Fibroblast of the aortic adventitia (primary cell): ENCODE data around the gene TERB1. TPM values are rescaled to one million over a fixed set of nuclear protein-coding genes. Genes with fewer than 3 reads are reported as not detected.

ENCODE experiments used
- DNase-seq: peaks from one replicate; pipeline ENCODE4 v3.0.0-alpha.2; 2010; ENCODE audit warnings: low read depth
- H3K4me3 ChIP-seq: 2 replicates; pipeline ENCODE4 v1.5.1; 2011; ENCODE audit warnings: low read depth, mild to moderate bottlenecking, control low read depth, low read length, moderate library complexity
- total RNA-seq: library from RNA; depleted of rRNA; stranded (reverse); fragments of >200 nt; gene quantifications from 2 replicates; pipeline ENCODE4 v1.2.3, GENCODE V29; 2012; ENCODE audit warnings: low replicate concordance
- TF ChIP-seq, protein P1 (sequence below): IDR thresholded peaks from 2 replicates; pipeline ENCODE4 v1.5.1; 2011; ENCODE audit warnings: mild to moderate bottlenecking, low read length, control low read depth, inconsistent platforms; ENCODE audit not compliant: insufficient read depth

Gene TERB1
- total RNA-seq, 1 donor: 0.09 TPM

DNA sequence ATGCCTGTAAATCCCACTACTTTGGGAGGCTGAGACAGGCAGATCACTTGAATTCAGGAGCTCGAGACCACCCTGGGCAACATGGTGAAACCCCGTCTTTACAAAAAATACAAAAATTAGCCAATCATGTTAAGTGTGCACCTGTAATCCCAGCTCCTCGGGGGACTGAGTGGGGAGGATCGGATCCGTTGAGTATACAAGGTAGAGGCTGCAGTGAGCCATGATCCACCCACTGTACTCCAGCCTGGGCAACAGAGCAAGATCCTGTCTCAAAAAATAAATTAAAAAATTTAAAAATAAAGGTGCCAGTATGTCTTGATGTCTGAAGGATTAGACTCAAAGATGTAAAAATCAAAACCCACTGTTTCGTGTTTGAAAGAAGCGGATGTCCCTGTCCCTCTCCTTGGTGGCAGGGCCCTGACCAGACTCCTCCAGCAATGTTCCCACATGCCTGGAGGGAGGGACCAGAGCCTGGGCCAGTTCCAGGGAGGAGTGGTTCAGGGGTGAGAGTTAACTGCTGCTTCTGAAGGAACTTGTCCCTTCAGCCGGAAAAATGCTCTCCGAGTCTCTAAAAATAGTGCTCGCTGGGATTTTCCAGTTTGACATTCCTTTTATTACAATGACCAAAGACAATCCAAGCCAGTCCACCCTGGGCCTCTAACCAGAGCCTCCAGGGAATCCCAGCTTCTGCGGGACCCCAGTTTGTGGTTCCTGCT is 95.4 kb downstream of the TERB1 start:
- no peak overlapping the region for H3K4me3 ChIP-seq
- TF ChIP-seq, protein P1, sequence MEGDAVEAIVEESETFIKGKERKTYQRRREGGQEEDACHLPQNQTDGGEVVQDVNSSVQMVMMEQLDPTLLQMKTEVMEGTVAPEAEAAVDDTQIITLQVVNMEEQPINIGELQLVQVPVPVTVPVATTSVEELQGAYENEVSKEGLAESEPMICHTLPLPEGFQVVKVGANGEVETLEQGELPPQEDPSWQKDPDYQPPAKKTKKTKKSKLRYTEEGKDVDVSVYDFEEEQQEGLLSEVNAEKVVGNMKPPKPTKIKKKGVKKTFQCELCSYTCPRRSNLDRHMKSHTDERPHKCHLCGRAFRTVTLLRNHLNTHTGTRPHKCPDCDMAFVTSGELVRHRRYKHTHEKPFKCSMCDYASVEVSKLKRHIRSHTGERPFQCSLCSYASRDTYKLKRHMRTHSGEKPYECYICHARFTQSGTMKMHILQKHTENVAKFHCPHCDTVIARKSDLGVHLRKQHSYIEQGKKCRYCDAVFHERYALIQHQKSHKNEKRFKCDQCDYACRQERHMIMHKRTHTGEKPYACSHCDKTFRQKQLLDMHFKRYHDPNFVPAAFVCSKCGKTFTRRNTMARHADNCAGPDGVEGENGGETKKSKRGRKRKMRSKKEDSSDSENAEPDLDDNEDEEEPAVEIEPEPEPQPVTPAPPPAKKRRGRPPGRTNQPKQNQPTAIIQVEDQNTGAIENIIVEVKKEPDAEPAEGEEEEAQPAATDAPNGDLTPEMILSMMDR: no peak
- peak; percentile 61 for DNase-seq

Other genes with a start within 250 kb of the TERB1 start
- gene CKLF, start 249.0 kb downstream of the TERB1 start, total RNA-seq: 17.3 and 73.4 TPM in 2 replicates
- gene CMTM1, start 235.1 kb downstream of the TERB1 start, total RNA-seq: 3.2 TPM in 1 of 2 replicates, not detected in the other
- gene CMTM2, start 222.1 kb downstream of the TERB1 start, total RNA-seq: not detected in 2 replicates
- 7.4 and 17.8 TPM in 2 replicates for gene CMTM3, start 196.9 kb downstream of the TERB1 start, total RNA-seq
- gene CMTM4, start 104.8 kb downstream of the TERB1 start, total RNA-seq: 13.3 and 16.8 TPM in 2 replicates
- 148 and 256 TPM in 2 replicates for gene DYNC1LI2, start 50.0 kb downstream of the TERB1 start, total RNA-seq
- 48.2 and 71.3 TPM in 2 replicates for gene NAE1, start 29.4 kb upstream of the TERB1 start, total RNA-seq
- not detected in 2 replicates for gene CA7, start 42.8 kb upstream of the TERB1 start, total RNA-seq
- 6.2 and 6.5 TPM in 2 replicates for gene PDP2, start 78.9 kb upstream of the TERB1 start, total RNA-seq
- not detected in 2 replicates for gene CDH16, start 117.3 kb upstream of the TERB1 start, total RNA-seq
- gene RRAD, start 124.0 kb upstream of the TERB1 start, total RNA-seq: 0.72 and 3.8 TPM in 2 replicates
- 12.8 and 109 TPM in 2 replicates for gene CIAO2B, start 132.8 kb upstream of the TERB1 start, total RNA-seq
- gene CES2, start 133.9 kb upstream of the TERB1 start, total RNA-seq: 28.3 and 37.6 TPM in 2 replicates
- gene CES3, start 159.7 kb upstream of the TERB1 start, total RNA-seq: 0.54 TPM in 1 of 2 replicates, not detected in the other
- gene CES4A, start 187.0 kb upstream of the TERB1 start, total RNA-seq: 2.2 and 4.7 TPM in 2 replicates
- gene CBFB, start 227.6 kb upstream of the TERB1 start, total RNA-seq: 74.3 and 125 TPM in 2 replicates